GM10266 (cell line): ENCODE measurements around the gene PRKAR2B.

Source experiments
- DNase-seq: peaks from one replicate; pipeline ENCODE4 v3.0.0; 2012; ENCODE audit errors: extremely low spot score
- CTCF ChIP-seq: IDR thresholded peaks from 2 replicates; pipeline ENCODE4 v1.5.1; 2012; ENCODE audit warnings: mild to moderate bottlenecking, low read depth; ENCODE audit not compliant: control insufficient read depth, insufficient read depth; ENCODE audit errors: missing control alignments

Gene PRKAR2B

GRCh38 chr7:107104801-107105200, 60.3 kb downstream of the PRKAR2B start:
- TF ChIP-seq CTCF, result no peak
- DNase-seq, result no peak

DNA sequence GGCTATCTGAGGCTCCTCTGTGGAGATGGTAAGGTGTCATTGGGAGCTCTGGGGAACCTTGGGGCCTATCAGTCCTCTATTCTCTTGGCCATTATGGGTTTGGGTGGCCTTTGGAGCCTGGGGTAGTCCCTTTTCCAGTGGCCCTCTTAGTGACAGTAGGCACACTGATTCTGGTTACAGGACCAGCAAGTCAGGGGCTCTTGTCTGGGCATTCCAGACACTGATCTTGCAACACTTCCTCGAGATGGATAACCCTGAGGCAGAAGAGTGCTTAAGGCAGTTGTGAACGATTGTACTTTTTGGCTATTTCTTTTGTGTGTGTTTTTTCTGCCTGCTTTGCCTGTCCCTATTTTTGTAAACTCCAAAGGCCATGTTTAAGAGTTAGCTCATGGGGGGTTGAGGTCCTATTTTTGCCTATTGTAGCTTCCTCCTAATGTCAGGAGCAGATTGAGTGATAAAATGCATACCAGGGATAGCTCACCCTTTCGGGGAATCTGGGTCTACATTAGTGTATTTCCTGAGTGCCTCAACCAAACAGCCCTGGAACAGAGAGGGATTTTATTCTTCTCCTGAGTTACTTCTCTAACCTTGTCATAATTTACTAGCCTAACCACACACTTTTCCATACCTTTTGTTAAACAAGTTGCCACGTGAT, 61.2 kb downstream of the PRKAR2B start:
- no peak for TF ChIP-seq CTCF
- DNase-seq, result no peak

GRCh38 chr7:107108793-107109371, 64.4 kb downstream of the PRKAR2B start:
- DNase-seq, result no peak
- TF ChIP-seq CTCF, result no peak

- TF ChIP-seq CTCF, result no peak
- DNase-seq, result no peak
Measured at GRCh38 chr7:107109955-107110354, 65.5 kb downstream of the PRKAR2B start.

GRCh38 chr7:107111196-107111595, 66.7 kb downstream of the PRKAR2B start:
- DNase-seq, result no peak
- no peak for TF ChIP-seq CTCF

DNA sequence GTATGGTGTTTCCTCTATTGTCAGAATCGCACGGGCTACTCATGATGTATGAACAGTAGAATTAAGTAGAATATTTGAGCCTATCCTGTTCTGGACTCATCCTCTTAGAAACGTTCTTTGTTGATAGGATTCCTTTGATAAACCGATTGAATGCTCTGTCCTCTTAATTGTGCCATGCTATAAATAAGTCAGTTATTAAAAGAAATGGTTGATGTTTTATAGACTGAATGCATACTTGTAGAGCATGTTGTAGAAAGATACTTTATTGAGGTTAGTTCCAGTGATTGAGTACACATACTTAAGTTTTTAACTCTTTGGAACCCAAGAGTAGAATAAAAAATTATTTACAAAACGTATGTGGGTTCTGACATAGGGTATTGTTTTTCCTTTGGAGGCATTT, 69.4 kb downstream of the PRKAR2B start:
- DNase-seq, result no peak
- TF ChIP-seq CTCF, result no peak

DNA sequence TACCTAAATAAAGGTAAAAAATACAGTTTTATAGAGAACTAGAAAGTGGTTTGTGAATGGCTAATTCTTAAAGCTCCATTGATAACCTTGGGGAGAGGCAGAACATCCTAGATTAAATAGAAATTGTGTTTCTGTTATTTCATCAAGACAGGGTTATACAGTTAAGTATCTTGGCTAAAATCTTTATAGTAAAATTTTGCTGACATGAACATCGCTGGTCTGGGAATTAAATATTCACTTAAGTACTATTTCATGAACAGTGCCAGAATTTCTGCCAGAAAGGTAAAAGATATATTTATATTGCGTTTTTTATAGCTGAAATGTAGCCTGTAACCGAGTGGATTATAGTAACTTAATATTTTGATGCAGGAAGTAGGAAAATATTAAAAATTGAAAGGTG, 70.6 kb downstream of the PRKAR2B start:
- DNase-seq, result no peak
- TF ChIP-seq CTCF, result no peak
